Fibroblast of skin of back (primary cell): Measurements from ENCODE around the gene RBM25.

Experiments
- DNase-seq: peaks from one replicate; pipeline ENCODE4 v3.0.0-alpha.2; 2013

The RBM25 gene

DNA sequence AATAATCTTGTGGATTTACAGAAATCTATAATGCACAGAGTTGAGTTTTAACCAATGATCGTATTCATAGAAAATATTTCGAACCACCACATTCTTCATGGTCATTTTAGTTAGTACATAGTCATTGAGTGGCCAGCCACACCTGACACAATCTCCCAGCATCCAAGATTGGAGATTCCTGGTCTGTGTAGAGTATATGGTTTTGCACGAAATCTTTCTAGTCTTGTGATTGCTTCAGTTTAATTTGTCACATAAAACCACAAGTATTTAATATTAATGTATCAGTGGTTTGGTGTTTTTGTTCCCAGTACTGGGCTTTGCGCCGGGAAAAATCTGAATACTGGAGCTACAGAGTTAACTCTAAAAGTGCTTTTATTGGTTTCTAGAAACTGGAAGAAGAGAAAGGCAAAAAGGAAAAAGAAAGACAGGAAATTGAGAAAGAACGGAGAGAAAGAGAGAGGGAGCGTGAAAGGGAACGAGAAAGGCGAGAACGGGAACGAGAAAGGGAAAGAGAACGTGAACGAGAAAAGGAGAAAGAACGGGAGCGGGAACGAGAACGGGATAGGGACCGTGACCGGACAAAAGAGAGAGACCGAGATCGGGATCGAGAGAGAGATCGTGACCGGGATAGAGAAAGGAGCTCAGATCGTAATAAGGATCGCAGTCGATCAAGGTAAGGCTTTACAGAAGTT is 44.6 kb downstream of the RBM25 start:
- no peak for DNase-seq

DNA sequence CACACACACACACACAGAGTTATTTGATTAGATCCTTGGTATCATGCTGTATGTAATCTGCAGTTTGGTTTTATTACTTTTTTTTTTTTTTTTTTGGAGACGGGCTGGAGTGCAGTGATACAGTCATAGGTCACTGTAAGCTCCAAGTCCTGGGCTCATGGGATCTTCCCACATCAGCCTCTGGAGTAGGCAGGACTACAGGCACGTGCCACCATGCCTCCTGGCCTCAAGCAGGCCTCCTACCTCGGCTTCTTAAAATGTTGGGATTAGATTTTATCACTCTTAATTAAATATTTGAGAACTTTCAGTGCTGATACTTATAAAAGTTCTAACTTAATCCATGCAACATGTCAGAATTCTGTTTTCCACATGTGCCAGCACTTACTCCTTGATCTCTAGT is 46.7 kb downstream of the RBM25 start:
- DNase-seq, result no peak

DNA sequence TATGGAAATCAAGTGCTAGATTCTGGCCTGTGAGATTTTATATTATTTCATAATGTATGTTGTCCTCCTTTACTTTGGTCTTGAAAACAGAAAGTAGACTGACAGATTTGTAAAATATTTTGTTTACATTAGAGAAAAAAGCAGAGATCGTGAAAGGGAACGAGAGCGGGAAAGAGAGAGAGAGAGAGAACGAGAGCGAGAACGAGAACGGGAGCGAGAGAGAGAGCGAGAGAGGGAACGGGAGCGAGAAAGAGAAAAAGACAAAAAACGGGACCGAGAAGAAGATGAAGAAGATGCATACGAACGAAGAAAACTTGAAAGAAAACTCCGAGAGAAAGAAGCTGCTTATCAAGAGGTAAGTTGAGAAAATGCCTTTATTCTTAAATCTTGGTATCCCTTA is 47.4 kb downstream of the RBM25 start:
- DNase-seq, result no peak

DNA sequence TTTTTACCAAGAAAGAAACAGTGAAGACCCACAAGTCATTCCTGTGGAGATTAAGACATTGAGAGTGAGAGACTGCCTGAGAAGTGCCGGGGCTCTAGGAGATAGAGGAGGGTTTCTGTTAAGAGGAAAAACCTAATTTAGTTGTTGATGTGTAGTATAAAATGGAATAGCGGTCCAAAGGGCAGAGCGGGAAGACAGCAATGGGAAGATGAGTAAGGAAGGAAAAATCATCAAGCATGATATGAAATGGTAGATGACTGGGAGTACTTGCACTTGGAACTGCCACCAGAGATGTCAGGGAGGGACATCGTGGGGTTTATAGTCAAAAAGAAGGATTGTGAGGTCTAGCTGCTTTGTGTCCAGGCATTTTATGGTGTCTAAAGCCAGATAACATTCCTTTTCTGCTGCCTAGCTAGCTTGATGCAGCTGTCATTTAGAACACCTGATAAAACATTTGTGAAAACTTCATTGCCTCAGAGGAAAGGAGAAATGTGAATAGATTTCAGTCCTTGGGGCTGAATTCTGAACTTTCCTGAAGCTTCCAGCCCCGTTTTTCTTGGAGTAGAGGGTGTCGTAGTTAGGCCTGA is 57.8 kb downstream of the RBM25 start:
- no peak for DNase-seq

DNA sequence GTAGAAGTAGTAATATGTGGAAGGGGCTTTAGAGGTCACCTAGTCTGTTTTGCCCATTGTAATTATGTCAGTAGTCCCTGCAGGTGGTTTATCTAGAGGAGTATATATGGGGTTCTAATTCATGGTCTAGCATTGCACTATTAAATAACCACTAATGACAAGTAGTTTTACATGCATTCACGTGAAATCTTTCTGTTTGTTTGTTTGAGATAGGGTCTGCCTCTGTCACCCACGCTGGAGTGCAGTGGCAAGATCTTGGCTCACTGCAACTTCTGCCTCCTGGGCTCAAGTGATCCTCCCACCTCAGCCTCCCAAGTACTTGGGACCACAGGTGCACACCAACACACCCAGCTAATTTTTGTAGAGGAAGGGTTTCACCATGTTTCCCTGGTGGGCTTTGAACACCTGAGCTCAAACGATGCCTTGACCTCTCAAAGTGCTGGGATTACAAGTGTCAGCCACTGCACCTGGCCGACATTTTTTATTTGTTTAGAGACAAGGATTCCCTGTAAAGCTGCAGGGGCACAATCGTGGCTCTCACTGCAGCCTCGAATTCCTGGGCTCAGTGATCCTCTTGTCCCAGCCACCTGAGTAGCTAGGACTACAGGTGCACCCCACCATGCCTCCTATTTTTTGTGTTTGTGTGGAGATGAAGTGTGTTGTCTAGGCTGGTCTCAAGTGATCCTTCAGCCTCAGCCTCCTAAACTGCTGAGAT is 66.0 kb downstream of the RBM25 start:
- DNase-seq, result no peak

DNA sequence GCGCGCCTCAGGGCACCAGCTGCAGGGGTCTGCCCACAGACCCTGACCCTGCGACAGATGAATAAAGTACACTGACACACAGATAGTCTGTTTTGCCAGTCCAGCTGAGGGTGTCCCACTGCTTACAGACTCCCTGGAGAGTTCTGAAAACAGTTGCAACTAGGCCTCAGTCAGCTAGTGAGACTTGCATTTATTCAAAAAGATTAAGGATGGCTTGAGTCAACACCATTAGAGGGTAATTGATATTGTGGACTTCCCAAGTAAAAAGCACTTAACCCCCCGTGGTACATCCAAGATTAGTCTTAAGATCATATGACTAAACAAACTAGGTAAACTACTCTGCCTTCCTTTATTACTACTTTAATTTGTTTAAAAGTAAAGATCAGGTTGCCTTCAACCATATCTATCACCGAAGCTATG is 66.8 kb downstream of the RBM25 start:
- no peak for DNase-seq

DNA sequence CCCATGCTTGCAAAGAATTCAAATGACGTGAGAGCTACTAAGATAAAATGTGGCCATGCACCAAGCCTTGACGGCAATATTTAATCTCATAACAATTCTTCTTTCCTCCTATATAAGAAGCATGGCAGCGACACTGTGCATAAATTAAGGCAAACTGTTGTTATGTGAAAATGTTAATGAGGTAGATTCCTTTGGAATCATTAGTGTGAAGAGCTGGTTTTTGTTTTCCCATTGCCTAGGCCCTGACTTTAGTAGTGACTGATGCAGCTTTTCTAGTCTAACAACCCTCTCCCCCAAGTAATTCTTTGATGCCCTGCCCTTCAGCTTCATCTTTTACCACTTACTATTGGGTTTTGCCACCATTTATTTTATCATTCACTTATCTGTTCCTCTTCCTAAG is 67.4 kb downstream of the RBM25 start:
- no peak for DNase-seq

DNA sequence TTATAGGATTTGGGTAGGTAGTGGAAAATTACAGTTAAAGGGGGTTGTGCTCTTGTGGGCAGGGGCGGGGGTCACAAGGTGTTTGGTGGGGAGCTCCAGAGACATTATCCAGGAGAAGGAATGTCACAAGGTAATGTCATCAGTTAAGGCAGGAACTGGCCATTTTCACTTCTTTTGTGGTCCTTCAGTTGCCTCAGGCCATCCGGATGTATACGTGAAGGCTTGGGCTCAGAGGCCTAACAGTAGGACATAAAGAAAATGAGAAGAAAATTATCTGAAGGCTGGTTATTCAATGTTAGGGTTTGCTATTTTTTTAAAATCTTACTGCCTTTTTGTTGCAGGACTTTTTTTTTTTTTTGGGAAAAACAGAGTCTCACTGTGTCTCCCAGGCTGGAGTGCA is 75.5 kb downstream of the RBM25 start:
- no peak for DNase-seq

DNA sequence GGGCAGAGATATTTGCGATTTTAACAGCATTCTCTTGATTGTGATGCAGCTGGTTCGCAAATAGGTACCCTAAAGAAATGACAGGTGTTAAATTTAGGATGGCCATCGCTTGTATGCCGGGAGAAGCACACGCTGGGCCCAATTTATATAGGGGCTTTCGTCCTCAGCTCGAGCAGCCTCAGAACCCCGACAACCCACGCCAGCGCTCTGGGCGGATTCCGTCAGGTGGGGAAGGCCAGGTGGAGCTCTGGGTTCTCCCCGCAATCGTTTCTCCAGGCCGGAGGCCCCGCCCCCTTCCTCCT is 77.7 kb downstream of the RBM25 start:
- DNase-seq, result no peak

DNA sequence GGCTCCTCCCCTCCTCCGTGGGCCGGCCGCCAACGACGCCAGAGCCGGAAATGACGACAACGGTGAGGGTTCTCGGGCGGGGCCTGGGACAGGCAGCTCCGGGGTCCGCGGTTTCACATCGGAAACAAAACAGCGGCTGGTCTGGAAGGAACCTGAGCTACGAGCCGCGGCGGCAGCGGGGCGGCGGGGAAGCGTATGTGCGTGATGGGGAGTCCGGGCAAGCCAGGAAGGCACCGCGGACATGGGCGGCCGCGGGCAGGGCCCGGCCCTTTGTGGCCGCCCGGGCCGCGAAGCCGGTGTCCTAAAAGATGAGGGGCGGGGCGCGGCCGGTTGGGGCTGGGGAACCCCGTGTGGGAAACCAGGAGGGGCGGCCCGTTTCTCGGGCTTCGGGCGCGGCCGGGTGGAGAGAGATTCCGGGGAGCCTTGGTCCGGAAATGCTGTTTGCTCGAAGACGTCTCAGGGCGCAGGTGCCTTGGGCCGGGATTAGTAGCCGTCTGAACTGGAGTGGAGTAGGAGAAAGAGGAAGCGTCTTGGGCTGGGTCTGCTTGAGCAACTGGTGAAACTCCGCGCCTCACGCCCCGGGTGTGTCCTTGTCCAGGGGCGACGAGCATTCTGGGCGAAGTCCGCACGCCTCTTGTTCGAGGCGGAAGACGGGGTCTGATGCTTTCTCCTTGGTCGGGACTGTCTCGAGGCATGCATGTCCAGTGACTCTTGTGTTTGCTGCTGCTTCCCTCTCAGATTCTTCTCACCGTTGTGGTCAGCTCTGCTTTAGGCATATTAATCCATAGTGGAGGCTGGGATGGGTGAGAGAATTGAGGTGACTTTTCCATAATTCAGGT is 78.3 kb downstream of the RBM25 start, which contains the start of gene PSEN1:
Gene PSEN1, plus strand, starts transcription at position 121 of the 839 bp plus-strand sequence. CDS start 11,513 bp downstream, outside the sequence.
- peak; percentile 88 for DNase-seq

DNA sequence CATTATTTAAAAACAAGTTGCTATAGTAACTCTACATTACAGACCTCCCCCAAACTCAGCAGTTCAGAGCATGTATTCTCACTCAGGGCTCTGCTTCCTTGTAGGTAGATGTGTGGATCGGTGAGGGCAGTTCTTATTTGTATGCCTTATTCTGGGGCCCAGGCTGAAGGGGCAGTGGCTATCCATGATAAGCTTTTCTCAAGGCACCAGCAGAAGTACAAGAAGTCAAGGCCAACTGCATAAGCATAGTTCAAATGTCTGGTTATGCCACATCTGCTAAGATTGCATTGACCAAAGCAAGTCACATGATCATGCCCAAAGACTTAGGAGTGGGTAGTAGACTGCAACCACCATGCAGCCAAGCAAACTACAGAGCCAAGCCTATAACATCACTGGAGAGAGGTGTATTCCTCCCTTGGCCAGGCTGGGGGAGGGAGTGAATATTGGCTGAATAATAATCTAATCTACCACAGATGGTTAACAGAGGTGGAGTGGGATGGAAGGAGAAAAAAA is 82.5 kb downstream of the RBM25 start:
- no peak for DNase-seq

DNA sequence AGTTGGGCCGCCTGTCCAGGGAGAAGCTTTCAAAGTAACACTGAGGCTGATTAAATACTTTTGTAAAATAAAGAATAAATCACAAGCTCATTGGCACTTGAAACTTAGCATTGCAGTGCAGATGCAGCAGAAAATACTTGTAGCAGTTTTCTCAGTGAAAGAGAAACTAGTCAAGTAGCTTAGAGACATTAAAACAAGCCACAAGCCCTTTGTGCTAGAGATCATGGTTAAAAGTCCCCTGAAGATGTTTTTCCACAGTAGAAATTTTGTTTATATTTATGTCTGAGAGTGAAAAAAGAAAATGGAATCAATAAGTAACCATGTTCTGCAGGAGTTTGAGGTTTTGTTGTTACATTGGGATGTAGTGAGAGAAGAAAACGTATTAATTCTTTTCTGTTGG is 83.9 kb downstream of the RBM25 start:
- DNase-seq, result no peak

DNA sequence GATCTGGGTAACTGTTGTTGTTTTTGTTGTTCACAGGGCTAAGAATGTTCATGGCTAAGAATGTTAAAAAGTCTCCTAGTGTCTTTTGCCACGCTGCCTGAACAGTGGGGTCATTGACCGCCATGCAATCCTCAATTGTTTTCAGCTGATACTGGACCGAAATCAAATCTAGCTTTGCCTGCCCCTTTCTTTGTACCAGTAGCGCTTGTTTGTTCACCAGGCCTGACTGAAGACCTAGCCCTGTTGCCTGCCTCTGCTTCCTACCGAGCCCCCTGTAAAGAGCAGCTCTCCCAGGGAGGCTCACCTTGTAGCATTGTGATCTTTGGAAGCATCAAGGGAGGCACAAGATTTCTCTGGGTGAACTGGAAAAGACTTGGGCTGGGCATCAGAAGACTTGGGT is 84.7 kb downstream of the RBM25 start:
- DNase-seq, result no peak

DNA sequence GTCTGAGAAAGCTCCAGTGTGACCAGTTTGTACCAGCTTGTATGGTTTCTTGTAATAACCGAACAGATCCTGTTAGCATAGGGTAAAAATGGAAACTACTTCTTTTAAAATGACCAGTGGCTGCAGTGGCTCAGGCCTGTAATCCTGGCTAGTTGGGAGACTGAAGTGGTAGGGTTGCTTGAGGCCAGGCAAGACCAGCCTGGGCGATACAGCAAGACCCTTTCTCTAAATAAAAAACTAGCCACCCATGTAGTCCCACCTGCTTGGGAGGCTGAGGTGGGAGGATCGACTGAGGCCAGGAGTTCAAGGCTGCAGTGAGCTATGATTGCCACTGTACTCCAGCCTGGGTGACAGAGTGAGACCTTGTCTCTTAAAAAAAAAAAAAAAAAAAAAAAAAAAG is 85.3 kb downstream of the RBM25 start:
- no peak for DNase-seq

DNA sequence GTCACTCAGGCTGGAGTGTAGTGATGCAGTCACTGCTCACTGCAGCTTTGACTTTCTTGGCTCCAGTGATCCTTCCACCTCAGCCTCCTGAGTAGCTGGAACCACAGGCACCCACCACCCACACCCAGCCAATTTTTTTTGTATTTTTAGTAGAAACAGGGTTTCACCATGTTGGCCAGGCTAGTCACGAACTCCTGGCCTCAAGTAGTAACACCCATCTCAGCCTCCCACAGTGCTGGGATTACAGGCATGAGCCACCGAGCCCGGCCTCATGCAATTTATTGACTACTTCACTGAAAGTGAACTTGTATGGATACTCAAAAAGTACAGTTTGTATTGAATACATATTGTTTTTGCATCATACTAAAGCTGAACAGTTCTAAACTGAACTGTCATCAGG is 87.0 kb downstream of the RBM25 start:
- no peak for DNase-seq

DNA sequence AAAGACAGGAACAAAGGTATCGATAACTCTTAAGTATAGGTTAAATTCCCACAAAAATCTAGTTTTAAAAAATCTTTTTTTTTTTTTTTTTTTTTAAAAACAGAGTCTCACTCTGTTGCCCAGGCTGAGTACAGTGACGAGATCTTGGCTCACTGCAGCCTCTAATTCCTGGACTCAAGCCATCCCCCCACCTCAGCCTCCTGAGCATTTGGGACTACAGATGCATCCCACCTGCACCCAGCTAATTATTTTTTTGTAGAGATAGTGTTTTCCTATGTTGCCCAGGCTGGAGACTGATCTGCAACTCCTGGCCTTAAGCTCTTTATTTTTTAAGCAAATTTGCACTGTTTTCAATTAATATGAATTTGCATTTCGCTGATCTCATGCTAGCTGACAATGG is 87.8 kb downstream of the RBM25 start:
- DNase-seq, result no peak

DNA sequence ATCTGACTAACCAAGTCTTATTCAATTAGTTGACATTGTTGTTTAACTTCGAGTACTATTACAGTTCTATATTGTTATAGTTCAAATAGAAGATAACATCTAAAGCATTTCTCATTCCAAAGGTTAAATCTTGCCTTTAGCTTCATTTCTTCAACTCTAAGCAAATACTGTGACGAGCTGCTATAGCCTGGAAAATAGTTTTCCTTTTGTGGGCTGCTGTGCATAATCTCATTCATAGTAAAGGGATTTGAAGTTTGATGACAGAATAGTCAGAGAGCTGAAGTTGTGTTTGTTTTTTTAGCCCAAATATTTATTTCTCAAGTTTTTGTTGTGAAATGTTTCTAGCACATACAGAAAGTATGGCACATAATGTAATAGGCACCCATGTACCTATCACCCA is 91.4 kb downstream of the RBM25 start:
- no peak for DNase-seq

DNA sequence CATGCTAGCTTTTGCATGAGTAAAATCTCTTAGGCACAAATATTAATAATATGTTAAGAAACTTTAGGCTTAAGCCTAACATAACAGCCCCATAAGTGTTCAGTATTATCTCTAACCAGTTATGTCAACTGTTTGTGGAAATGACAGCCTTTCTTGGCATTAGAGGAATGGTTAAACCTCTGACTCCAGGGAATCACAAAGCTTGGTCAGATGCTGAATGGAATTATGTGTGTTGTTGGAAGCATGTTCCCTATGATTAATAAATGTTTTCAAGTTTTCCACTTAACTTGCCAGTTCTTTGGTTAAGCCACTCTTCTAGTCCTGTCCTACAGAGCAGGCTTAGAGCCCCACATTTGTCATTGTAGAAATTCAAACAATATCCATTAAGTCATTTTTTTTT is 94.9 kb downstream of the RBM25 start:
- peak; percentile 95 for DNase-seq

DNA sequence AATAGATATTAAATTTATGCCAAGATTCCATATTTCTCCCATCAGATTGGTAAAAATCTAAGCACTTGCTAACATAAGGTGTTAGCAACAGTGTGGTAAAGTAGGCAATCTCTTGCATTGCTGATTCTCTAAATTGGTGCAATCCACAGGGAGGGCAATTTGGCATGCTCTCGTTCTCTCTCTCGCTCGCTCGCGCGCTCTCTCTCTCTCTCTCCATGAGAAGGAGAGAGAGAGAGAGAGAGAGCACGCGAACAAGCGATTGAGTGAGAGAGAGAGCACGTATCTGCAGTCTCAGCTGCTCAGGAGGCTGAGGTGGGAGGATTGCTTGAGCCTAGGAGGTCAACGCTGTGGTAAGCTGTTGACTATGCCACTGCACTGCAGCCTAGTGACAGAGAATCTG is 103.9 kb downstream of the RBM25 start:
- no peak for DNase-seq

DNA sequence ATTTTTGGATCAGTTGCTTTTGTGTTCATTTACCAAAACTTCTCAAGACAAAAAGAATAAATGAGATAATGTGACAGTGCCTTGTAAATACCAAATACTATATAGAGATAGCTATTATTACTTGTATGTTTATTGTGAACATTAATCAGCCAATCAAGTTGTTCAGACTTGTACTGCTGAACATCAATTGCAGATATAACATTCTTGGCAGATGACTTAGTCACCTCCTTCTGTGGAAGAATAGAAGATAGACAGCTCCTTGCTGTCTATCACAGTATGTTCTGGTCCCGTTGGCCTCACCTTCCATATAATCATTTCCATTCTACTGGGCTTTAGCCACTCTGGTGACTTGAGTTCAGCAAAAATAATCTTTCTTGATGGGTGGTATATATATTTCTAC is 108.1 kb downstream of the RBM25 start:
- DNase-seq, result no peak

DNA sequence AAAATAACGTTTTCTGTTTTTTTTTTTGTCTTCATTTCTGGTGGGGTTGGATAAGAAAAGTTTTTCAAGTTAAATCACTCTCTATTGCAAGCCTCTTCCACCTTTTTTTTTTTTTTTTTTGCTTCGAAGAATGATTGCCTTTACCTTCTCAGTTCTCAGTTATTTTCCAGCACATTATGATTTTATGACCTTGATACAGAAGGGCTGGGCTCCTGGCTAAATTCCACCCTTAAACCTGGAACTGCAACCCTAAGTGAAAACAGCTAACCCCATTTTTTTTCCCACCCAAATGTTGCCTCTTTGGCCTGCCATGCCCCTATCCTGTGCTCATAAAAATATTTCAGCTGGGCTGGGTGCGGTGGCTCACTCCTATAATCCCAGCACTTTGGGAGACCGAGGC is 109.4 kb downstream of the RBM25 start:
- DNase-seq, result no peak

DNA sequence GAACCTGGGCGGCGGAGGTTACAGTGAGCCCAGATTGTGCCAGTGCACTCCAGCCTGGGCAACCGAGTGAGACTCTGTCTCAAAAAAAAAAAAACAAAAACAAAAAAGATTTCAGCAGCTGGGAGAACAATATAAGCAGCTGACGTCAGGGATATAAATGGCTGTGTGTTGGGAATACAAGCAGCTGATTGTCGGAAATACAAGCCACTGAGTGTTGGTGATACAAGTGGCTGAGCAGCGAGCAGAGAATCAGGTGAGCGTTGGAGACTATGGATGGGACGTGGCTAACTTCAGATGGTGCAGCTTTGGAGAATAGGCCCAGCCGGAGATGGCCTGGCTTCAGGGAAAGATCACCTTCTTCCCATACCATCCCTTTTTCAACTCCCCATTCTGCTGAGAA is 109.9 kb downstream of the RBM25 start:
- DNase-seq, result no peak

DNA sequence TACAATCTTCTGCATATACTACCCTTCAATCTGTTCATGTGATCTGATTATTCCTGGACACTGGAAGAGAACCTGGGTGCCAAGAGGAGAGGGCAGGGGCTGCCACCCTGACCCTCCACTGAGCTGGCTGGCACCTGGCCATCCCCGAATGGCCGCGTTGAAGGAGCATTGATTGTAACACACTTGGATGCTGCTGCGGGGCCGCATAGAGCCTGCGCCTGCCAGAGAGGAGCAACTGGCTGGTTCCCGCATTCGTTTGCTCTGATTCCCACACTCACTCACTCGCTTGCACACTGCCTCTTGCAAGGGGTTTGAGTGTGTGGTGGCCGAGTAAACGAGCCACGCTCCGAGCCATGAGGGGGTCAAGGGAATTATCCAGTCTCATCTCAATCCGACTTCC is 110.4 kb downstream of the RBM25 start:
- no peak for DNase-seq
